Hepatocyte (in vitro differentiated cells): Measurements from ENCODE around the gene ALOX12B. TPM values are rescaled to one million over a fixed set of nuclear protein-coding genes. Genes with fewer than 3 reads are reported as not detected.
A peak's percentile ranks its signal among the peaks of the same experiment; 100 is the strongest.
"Not testable (repeated sequence)": the region's sequence is repeated elsewhere in the genome, so short reads cannot be mapped to it uniquely, and the experiment has no call there.

Experiments used
- DNase-seq: peaks from one replicate; pipeline ENCODE4 v3.0.0-alpha.2; 2016; ENCODE audit warnings: low spot score
- H2AFZ ChIP-seq: fragments of 200-600 bp; sonication (generic); 2 replicates; pipeline ENCODE4 v1.6.0; 2016; ENCODE audit warnings: antibody characterized with exemption, mild to moderate bottlenecking
- H3K27ac ChIP-seq: fragments of 200-600 bp; sonication (generic); 2 replicates; pipeline ENCODE4 v1.5.1; 2016; ENCODE audit warnings: mild to moderate bottlenecking
- H3K27me3 ChIP-seq: fragments of 200-600 bp; sonication (generic); 2 replicates; pipeline ENCODE4 v1.6.1; 2016
- H3K36me3 ChIP-seq: fragments of 200-600 bp; sonication (generic); replicated peaks from 2 replicates; pipeline ENCODE4 v1.5.1; 2016; ENCODE audit warnings: low read depth; ENCODE audit not compliant: insufficient read depth
- H3K4me1 ChIP-seq: fragments of 200-600 bp; sonication (generic); 2 replicates; pipeline ENCODE4 v1.5.1; 2016; ENCODE audit warnings: mild to moderate bottlenecking, moderate library complexity; ENCODE audit not compliant: insufficient read depth
- H3K4me2 ChIP-seq: fragments of 200-600 bp; sonication (generic); 2 replicates; pipeline ENCODE4 v1.6.0; 2016
- H3K4me3 ChIP-seq: fragments of 200-600 bp; sonication (generic); 2 replicates; pipeline ENCODE4 v1.5.1; 2016; ENCODE audit warnings: mild to moderate bottlenecking
- H3K79me2 ChIP-seq: fragments of 200-600 bp; sonication (generic); 2 replicates; pipeline ENCODE4 v1.6.0; 2017; ENCODE audit warnings: mild to moderate bottlenecking
- H3K9me2 ChIP-seq: fragments of 200-600 bp; sonication (generic); replicated peaks from 2 replicates; pipeline ENCODE4 v1.6.0; 2017; ENCODE audit warnings: mild to moderate bottlenecking; ENCODE audit not compliant: insufficient read depth
- H3K9me3 ChIP-seq: fragments of 200-600 bp; sonication (generic); 2 replicates; pipeline ENCODE4 v1.5.1; 2016; ENCODE audit warnings: low read depth, mild to moderate bottlenecking
- H4K20me1 ChIP-seq: fragments of 200-600 bp; sonication (generic); 2 replicates; pipeline ENCODE4 v1.6.0; 2016; ENCODE audit warnings: mild to moderate bottlenecking; ENCODE audit not compliant: insufficient read depth, poor library complexity, severe bottlenecking
- EZH2 ChIP-seq: fragments of 200-600 bp; sonication (generic); IDR thresholded peaks from 2 replicates; pipeline ENCODE4 v1.6.1; 2016; ENCODE audit warnings: antibody characterized with exemption, mild to moderate bottlenecking, borderline replicate concordance
- EZH2phosphoT487 ChIP-seq: fragments of 200-600 bp; sonication (generic); IDR thresholded peaks from one replicate; pipeline ENCODE4 v1.6.1; 2018; ENCODE audit warnings: antibody characterized with exemption, mild to moderate bottlenecking, low read depth, moderate library complexity; ENCODE audit not compliant: unreplicated experiment, severe bottlenecking
- WGBS: methylation state at CpG from one replicate; pipeline ENCODE4 v1.1.6; 2016; ENCODE audit warnings: low lambda C conversion rate; ENCODE audit errors: missing lambda C conversion rate; 5-methylcytosine and 5-hydroxymethylcytosine counted together
- polyA plus RNA-seq: library from polyadenylated mRNA; unstranded; fragments of >200 nt; fragmentation: Nextera tagmentation; extraction: Ambion mirVana; gene quantifications from 2 replicates; pipeline ENCODE4 v1.2.1, GENCODE V29; 2016
- total RNA-seq: library from RNA; depleted of rRNA; stranded (reverse); fragments of >200 nt; gene quantifications from 2 replicates; pipeline ENCODE4 v1.2.3, GENCODE V29; 2014
- TF ChIP-seq, protein P1 (sequence below): fragments of 200-600 bp; sonication (generic); IDR thresholded peaks from 2 replicates; pipeline ENCODE4 v1.5.1; 2016; ENCODE audit warnings: antibody characterized with exemption, mild to moderate bottlenecking; ENCODE audit not compliant: poor library complexity

The ALOX12B gene
- total and polyA plus RNA-seq, 2 experiments from 2014 or later, result 1.8 to 2.0 TPM

GRCh38 chr17:8063761-8064534, 23.6 kb downstream of the ALOX12B start:
- 31% methylated on average over 10 of the region's 28 CpGs for WGBS
- Histone ChIP-seq H3K4me1 (peaks cover 10% of the 10 kb centered on the region), H3K79me2 (no peaks in the 10 kb centered on the region), H4K20me1 (no peaks in the 10 kb centered on the region), H3K4me3 (no peak overlapping the region), H3K27ac (no peak overlapping the region), H3K9me3 (no peaks in the 10 kb centered on the region), H3K36me3 (no peaks in the 10 kb centered on the region), H2AFZ (no peak overlapping the region), H3K27me3 (peaks cover 25% of the 10 kb centered on the region), H3K9me2 (no peaks in the 10 kb centered on the region), H3K4me2 (peak overlapping the region; percentile 73)
- no peak for DNase-seq
- no peak for TF ChIP-seq EZH2
- TF ChIP-seq EZH2phosphoT487, result no peak
- TF ChIP-seq, protein P1, sequence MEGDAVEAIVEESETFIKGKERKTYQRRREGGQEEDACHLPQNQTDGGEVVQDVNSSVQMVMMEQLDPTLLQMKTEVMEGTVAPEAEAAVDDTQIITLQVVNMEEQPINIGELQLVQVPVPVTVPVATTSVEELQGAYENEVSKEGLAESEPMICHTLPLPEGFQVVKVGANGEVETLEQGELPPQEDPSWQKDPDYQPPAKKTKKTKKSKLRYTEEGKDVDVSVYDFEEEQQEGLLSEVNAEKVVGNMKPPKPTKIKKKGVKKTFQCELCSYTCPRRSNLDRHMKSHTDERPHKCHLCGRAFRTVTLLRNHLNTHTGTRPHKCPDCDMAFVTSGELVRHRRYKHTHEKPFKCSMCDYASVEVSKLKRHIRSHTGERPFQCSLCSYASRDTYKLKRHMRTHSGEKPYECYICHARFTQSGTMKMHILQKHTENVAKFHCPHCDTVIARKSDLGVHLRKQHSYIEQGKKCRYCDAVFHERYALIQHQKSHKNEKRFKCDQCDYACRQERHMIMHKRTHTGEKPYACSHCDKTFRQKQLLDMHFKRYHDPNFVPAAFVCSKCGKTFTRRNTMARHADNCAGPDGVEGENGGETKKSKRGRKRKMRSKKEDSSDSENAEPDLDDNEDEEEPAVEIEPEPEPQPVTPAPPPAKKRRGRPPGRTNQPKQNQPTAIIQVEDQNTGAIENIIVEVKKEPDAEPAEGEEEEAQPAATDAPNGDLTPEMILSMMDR, result no peak

DNA sequence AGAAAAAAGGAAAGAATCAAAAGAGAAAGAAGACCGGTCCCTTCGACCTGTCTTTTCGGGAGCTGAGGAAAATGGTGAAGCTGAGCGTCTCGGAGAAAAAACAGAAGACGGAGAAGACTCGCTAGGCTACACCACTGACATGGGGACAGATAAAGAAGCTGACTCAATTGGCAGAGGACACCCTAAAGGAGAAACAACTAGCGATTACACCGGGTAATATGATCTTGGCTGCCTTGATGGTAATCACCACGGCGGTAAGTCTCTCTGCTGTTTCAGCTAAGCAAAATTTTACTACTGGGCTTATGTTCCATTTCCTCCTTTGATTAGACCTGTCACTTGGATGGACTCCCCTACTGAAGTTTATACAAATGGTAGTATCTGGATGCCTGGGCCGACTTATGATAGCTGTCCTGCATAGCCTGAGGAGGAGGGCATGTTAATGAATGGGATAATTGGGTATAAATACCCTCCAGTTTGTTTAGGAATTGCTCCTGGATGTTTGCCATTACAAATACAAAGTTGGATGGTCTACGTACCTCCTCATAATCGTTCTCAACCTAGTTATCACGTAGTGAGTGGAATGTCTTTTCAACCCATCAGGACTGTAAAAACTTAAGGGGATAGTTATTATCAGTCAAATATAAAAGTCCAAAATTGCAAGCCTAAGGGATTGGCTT, 24.6 kb downstream of the ALOX12B start:
- no peak for TF ChIP-seq EZH2phosphoT487
- TF ChIP-seq EZH2, result peak; percentile 8
- TF ChIP-seq, protein P1, result no peak
- no peak for DNase-seq
- H3K4me1 ChIP-seq, result peaks cover 8% of the 10 kb centered on the region
- H3K4me2 ChIP-seq, result peak overlapping the region; percentile 73
- peaks cover 25% of the 10 kb centered on the region for H3K27me3 ChIP-seq
- no peaks in the 10 kb centered on the region for H3K79me2 ChIP-seq
- no peaks in the 10 kb centered on the region for H3K36me3 ChIP-seq
- H4K20me1 ChIP-seq, result no peaks in the 10 kb centered on the region
- H3K4me3 ChIP-seq, result peak overlapping the region; percentile 6
- WGBS, result 20% methylated on average over 15 of the region's 15 CpGs
- peak overlapping the region; percentile 32 for H2AFZ ChIP-seq
- H3K9me3 ChIP-seq, result no peaks in the 10 kb centered on the region
- H3K27ac ChIP-seq, result peak overlapping the region; percentile 33
- H3K9me2 ChIP-seq, result no peaks in the 10 kb centered on the region

GRCh38 chr17:8062435-8062806, 25.1 kb downstream of the ALOX12B start:
- WGBS, result 15% methylated on average over 8 of the region's 8 CpGs
- Histone ChIP-seq H3K27ac (peak overlapping the region; percentile 33), H3K4me1 (peaks cover 10% of the 10 kb centered on the region), H2AFZ (peak overlapping the region; percentile 32), H3K4me2 (peak overlapping the region; percentile 73), H4K20me1 (no peaks in the 10 kb centered on the region), H3K36me3 (no peaks in the 10 kb centered on the region), H3K9me3 (no peaks in the 10 kb centered on the region), H3K4me3 (no peak overlapping the region), H3K79me2 (no peaks in the 10 kb centered on the region), H3K27me3 (peaks cover 25% of the 10 kb centered on the region), H3K9me2 (no peaks in the 10 kb centered on the region)
- TF ChIP-seq, protein P1, result no peak
- TF ChIP-seq EZH2, result peak; percentile 15
- no peak for DNase-seq

- not testable (repeated sequence) for H3K79me2 ChIP-seq, H3K9me2 ChIP-seq, H3K27ac ChIP-seq, H4K20me1 ChIP-seq, H3K36me3 ChIP-seq, H3K9me3 ChIP-seq, DNase-seq, H3K4me3 ChIP-seq, H2AFZ ChIP-seq
- H3K4me1 ChIP-seq, result peaks cover 15% of the 10 kb centered on the region
- 41% methylated on average over 8 of the region's 8 CpGs for WGBS
- peak overlapping the region; percentile 73 for H3K4me2 ChIP-seq
- H3K27me3 ChIP-seq, result peaks cover 25% of the 10 kb centered on the region
These were observed 25.7 kb downstream of the ALOX12B start for GRCh38 chr17:8061851-8062250.
